HG03039 (cell line): ENCODE measurements around the gene ALPP.
"Not testable (repeated sequence)": the region's sequence is repeated elsewhere in the genome, so short reads cannot be mapped to it uniquely, and the experiment has no call there.

Experiments used
- ATAC-seq: cut with Tn5 transposase; IDR thresholded peaks from one replicate; pipeline ENCODE4 v1.9.1; 2021; ENCODE audit warnings: mild to moderate bottlenecking, moderate library complexity; ENCODE audit not compliant: unreplicated experiment

ALPP gene

GRCh38 chr2:232400256-232401015 is 21.9 kb downstream of the ALPP start:
- no peak for ATAC-seq

GRCh38 chr2:232402518-232402917 is 24.0 kb downstream of the ALPP start:
- no peak for ATAC-seq

- ATAC-seq: no peak
Measured at GRCh38 chr2:232405943-232406510, 27.5 kb downstream of the ALPP start.

GRCh38 chr2:232406556-232407310 is 28.2 kb downstream of the ALPP start, which contains the start of gene ALPG:
Gene ALPG (plus strand): TSS chr2:232406844. CDS start chr2:232406895, 51 bp downstream.
- ATAC-seq: no peak

- not testable (repeated sequence) for ATAC-seq
Measured at GRCh38 chr2:232407428-232408150, 29.0 kb downstream of the ALPP start.

GRCh38 chr2:232408269-232408668 is 29.7 kb downstream of the ALPP start:
- ATAC-seq: not testable (repeated sequence)

- ATAC-seq: not testable (repeated sequence)
Measured at GRCh38 chr2:232409617-232410016, 31.1 kb downstream of the ALPP start.

- ATAC-seq: no peak
Measured at GRCh38 chr2:232410238-232410900, 31.8 kb downstream of the ALPP start.

GRCh38 chr2:232411901-232412629 is 33.5 kb downstream of the ALPP start:
- no peak for ATAC-seq

GRCh38 chr2:232412986-232413385 is 34.4 kb downstream of the ALPP start:
- ATAC-seq: no peak

GRCh38 chr2:232415138-232415690 is 36.7 kb downstream of the ALPP start:
- no peak for ATAC-seq

- no peak for ATAC-seq
Measured at GRCh38 chr2:232415736-232416520, 37.4 kb downstream of the ALPP start.

GRCh38 chr2:232416521-232417470 is 38.2 kb downstream of the ALPP start:
- no peak for ATAC-seq

GRCh38 chr2:232417489-232417888 is 38.9 kb downstream of the ALPP start:
- no peak for ATAC-seq

- ATAC-seq: no peak
Measured at GRCh38 chr2:232418056-232418455, 39.5 kb downstream of the ALPP start.

GRCh38 chr2:232418466-232419244 is 40.1 kb downstream of the ALPP start:
- no peak for ATAC-seq
